ENCODE measurements around the gene SCAMP2.

Gene SCAMP2

GRCh38 chr15:74903676-74904075 lies 30.5 kb upstream of the SCAMP2 start:
- Histone ChIP-seq H3K4me1 (ENCODE audit: low read length) (peaks cover 4% of the 10 kb centered on the region; the same call in 1 of the 2 replicates), H3K9ac (ENCODE audit: low read length) (no peak overlapping the region), H3K36me3 (replicated peaks; ENCODE audit: insufficient read depth, low read length) (peaks cover 3% of the 10 kb centered on the region; the same call in 1 of the 2 replicates)

GRCh38 chr15:74902295-74903075 lies 29.3 kb upstream of the SCAMP2 start:
- no peak overlapping the region for H2AFZ ChIP-seq (ENCODE audit: low read length)
- H3K27me3 ChIP-seq (replicated peaks; ENCODE audit: insufficient read depth, low read length), result no peaks in the 10 kb centered on the region
- H3F3A ChIP-seq (ENCODE audit: insufficient read depth, low read length), result 0 out of 2 replicates have a peak, but pooled peaks cover 10% of the 10 kb centered on the region
- peaks cover 4% of the 10 kb centered on the region; the same call in 1 of the 2 replicates for H3K4me1 ChIP-seq (ENCODE audit: low read length)
- no peak for DNase-seq
- H3K9me3 ChIP-seq (replicated peaks; ENCODE audit: insufficient read depth, low read length), result no peaks in the 10 kb centered on the region
- peaks cover 3% of the 10 kb centered on the region; the same call in 1 of the 2 replicates for H3K36me3 ChIP-seq (replicated peaks; ENCODE audit: insufficient read depth, low read length)
- no peaks in the 10 kb centered on the region for H3K9me2 ChIP-seq (replicated peaks; ENCODE audit: insufficient read depth, low read length)
- no peaks in the 10 kb centered on the region for H4K20me1 ChIP-seq (ENCODE audit: insufficient read depth, low read length)
- no peak overlapping the region for H3K27ac ChIP-seq (ENCODE audit: low read length)
- TF ChIP-seq CTCF (IDR thresholded peaks at IDR 0.05; ENCODE audit: low read length), result no peak
- no peak for TF ChIP-seq EZH2phosphoT487 (IDR thresholded peaks at IDR 0.05; ENCODE audit: low read length)
- no peak for TF ChIP-seq EZH2 (optimal IDR thresholded peaks at IDR 0.05; ENCODE audit: low read depth, low read length)
- H3K79me2 ChIP-seq (ENCODE audit: low read length), result peaks cover 26% of the 10 kb centered on the region
- H3K9ac ChIP-seq (ENCODE audit: low read length), result no peak overlapping the region
- no peak overlapping the region for H3K4me2 ChIP-seq (ENCODE audit: low read depth, low read length)
- no peak overlapping the region for H3K4me3 ChIP-seq (ENCODE audit: low read length)

More at GRCh38 chr15:74903676-74904075, 30.5 kb upstream of the SCAMP2 start:
- H3K9me3 ChIP-seq (replicated peaks; ENCODE audit: insufficient read depth, low read length), result no peaks in the 10 kb centered on the region
- H3K4me3 ChIP-seq (ENCODE audit: low read length), result no peak overlapping the region
- H3K27me3 ChIP-seq (replicated peaks; ENCODE audit: insufficient read depth, low read length), result no peaks in the 10 kb centered on the region
- 0 out of 2 replicates have a peak, but pooled peaks cover 13% of the 10 kb centered on the region for H3F3A ChIP-seq (ENCODE audit: insufficient read depth, low read length)
- no peaks in the 10 kb centered on the region for H3K9me2 ChIP-seq (replicated peaks; ENCODE audit: insufficient read depth, low read length)
- no peak for DNase-seq
- no peak overlapping the region for H3K4me2 ChIP-seq (ENCODE audit: low read depth, low read length)
- H3K79me2 ChIP-seq (ENCODE audit: low read length), result peaks cover 26% of the 10 kb centered on the region
- TF ChIP-seq CTCF (IDR thresholded peaks at IDR 0.05; ENCODE audit: low read length) (no peak), EZH2phosphoT487 (IDR thresholded peaks at IDR 0.05; ENCODE audit: low read length) (no peak), EZH2 (optimal IDR thresholded peaks at IDR 0.05; ENCODE audit: low read depth, low read length) (no peak)
- no peak overlapping the region for H2AFZ ChIP-seq (ENCODE audit: low read length)
- H3K27ac ChIP-seq (ENCODE audit: low read length), result no peak overlapping the region
- H4K20me1 ChIP-seq (ENCODE audit: insufficient read depth, low read length), result no peaks in the 10 kb centered on the region

GRCh38 chr15:74901612-74902063 lies 28.5 kb upstream of the SCAMP2 start:
- no peak for TF ChIP-seq EZH2phosphoT487 (IDR thresholded peaks at IDR 0.05; ENCODE audit: low read length)
- TF ChIP-seq CTCF (IDR thresholded peaks at IDR 0.05; ENCODE audit: low read length), result peak; percentile 94
- no peak overlapping the region for H3K4me3 ChIP-seq (ENCODE audit: low read length)
- no peaks in the 10 kb centered on the region for H3K9me2 ChIP-seq (replicated peaks; ENCODE audit: insufficient read depth, low read length)
- peaks cover 3% of the 10 kb centered on the region; the same call in 1 of the 2 replicates for H3K36me3 ChIP-seq (replicated peaks; ENCODE audit: insufficient read depth, low read length)
- no peak overlapping the region for H3K9ac ChIP-seq (ENCODE audit: low read length)
- no peak overlapping the region for H3K27ac ChIP-seq (ENCODE audit: low read length)
- 0 out of 2 replicates have a peak, but pooled peaks cover 9% of the 10 kb centered on the region for H3F3A ChIP-seq (ENCODE audit: insufficient read depth, low read length)
- H3K27me3 ChIP-seq (replicated peaks; ENCODE audit: insufficient read depth, low read length), result no peaks in the 10 kb centered on the region
- H4K20me1 ChIP-seq (ENCODE audit: insufficient read depth, low read length), result no peaks in the 10 kb centered on the region
- H3K9me3 ChIP-seq (replicated peaks; ENCODE audit: insufficient read depth, low read length), result no peaks in the 10 kb centered on the region
- H3K79me2 ChIP-seq (ENCODE audit: low read length), result peaks cover 26% of the 10 kb centered on the region
- no peak overlapping the region for H3K4me2 ChIP-seq (ENCODE audit: low read depth, low read length)
- peaks cover 4% of the 10 kb centered on the region; the same call in 1 of the 2 replicates for H3K4me1 ChIP-seq (ENCODE audit: low read length)
- peak; percentile 66 for DNase-seq
- no peak overlapping the region for H2AFZ ChIP-seq (ENCODE audit: low read length)

All from MM.1S (cell line).